ENCODE data around the gene PTPRT. TPM values are rescaled to one million over a fixed set of nuclear protein-coding genes. Genes with fewer than 3 reads are reported as not detected.

Gene PTPRT
- total and polyA plus RNA-seq, 2 of the 4 experiments (the other 2 are of a cell fraction): not detected

DNA sequence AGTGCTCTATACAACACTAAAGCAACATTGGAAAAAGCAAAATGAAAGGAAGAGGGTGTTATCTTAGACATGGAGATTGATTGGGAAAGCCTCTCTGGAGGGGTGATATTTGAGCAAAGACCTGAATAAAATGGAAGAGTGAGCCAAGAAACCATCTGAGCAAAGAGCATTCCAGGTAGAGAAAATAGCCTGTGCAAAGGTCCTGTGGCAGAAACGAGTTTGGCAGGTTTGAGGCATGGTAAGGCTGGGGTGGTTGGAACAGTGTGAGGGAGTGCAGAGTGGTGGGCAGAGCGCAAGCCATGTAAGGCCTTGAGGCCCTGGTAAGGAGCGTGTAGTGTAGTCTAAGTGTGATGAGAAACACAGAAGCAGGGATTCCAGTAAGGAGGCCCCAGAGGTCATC lies 40.0 kb upstream of the PTPRT start:
- TF ChIP-seq BHLHE40 (IDR thresholded peaks at IDR 0.05; ENCODE audit: low read depth, low read length) (no peak), CEBPB (IDR thresholded peaks at IDR 0.05; ENCODE audit: low read depth, low read length) (no peak), FOS (IDR thresholded peaks at IDR 0.05; ENCODE audit: low read depth, low read length) (no peak), POLR2A (IDR thresholded peaks at IDR 0.05; ENCODE audit: low read depth, low read length) (no peak), MAZ (IDR thresholded peaks at IDR 0.05; ENCODE audit: borderline replicate concordance, low read depth, low read length) (no peak), SMC3 (IDR thresholded peaks at IDR 0.05; ENCODE audit: low read depth, low read length) (no peak), CTCF (conservative IDR thresholded peaks at IDR 0.05; ENCODE audit: low read depth, low read length) (no peak)
- TF ChIP-seq, protein P1, sequence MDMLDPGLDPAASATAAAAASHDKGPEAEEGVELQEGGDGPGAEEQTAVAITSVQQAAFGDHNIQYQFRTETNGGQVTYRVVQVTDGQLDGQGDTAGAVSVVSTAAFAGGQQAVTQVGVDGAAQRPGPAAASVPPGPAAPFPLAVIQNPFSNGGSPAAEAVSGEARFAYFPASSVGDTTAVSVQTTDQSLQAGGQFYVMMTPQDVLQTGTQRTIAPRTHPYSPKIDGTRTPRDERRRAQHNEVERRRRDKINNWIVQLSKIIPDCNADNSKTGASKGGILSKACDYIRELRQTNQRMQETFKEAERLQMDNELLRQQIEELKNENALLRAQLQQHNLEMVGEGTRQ (IDR thresholded peaks at IDR 0.05; ENCODE audit: low read depth, low read length): no peak
- in situ Hi-C loops (cut with MboI; ENCODE audit: low sequenced_read_pairs): no loop called here
- H3K9me3 ChIP-seq (ENCODE audit: control insufficient read depth, insufficient read depth, low read length): 0 out of 2 replicates have a peak, but pooled peaks cover 4% of the 10 kb centered on the region

More for the DNA sequence above, 40.0 kb upstream of the PTPRT start:
- H4K20me1 ChIP-seq (ENCODE audit: insufficient read depth, low read length): no peaks in the 10 kb centered on the region
- POLR2A ChIA-PET (ENCODE audit: unreplicated experiment): no interaction called here
- H3K9ac ChIP-seq (ENCODE audit: low read depth, low read length): no peak overlapping the region
- no peaks in the 10 kb centered on the region for H3K9me1 ChIP-seq (ENCODE audit: insufficient read depth, low read length)
- WGBS, 2 experiments (ENCODE audit: extremely low coverage in 2 of 2, insufficient read length in 1 of 2): no CpG with 5 or more reads among the region's 3 CpGs
- H3K4me3 ChIP-seq (ENCODE audit: insufficient read depth, low read depth, low read length): no peak overlapping the region
- DNase-seq (no peak), ATAC-seq (ENCODE audit: low read depth) (no peak)
- no peaks in the 10 kb centered on the region for H3K27me3 ChIP-seq (ENCODE audit: control insufficient read depth, insufficient read depth, low read length)
- no peak overlapping the region for H3K56ac ChIP-seq (ENCODE audit: extremely low read depth, insufficient read depth, low read length)
- no peaks in the 10 kb centered on the region for H3K4me1 ChIP-seq (ENCODE audit: control insufficient read depth, insufficient read depth, low read length)
- no peak overlapping the region for H2BK120ac ChIP-seq (ENCODE audit: low read depth, low read length)
- H2BK5ac ChIP-seq (ENCODE audit: low read depth, low read length, poor library complexity, severe bottlenecking): no peak overlapping the region
- no peak overlapping the region for H2AK9ac ChIP-seq (replicated peaks; ENCODE audit: low read depth, low read length, poor library complexity)
- H3K4me2 ChIP-seq (ENCODE audit: low read depth, low read length): no peak overlapping the region
- intact Hi-C loops (cut with micrococcal nuclease) (no loop called here), dilution Hi-C loops (cut with HindIII; ENCODE audit: low sequenced_read_pairs, unreplicated experiment) (no loop called here)
- no peak overlapping the region for H3K27ac ChIP-seq (ENCODE audit: insufficient read depth, low read length)
- no peak overlapping the region for H4K91ac ChIP-seq (ENCODE audit: insufficient read depth, low read depth, low read length)
- no peak overlapping the region for H2AK5ac ChIP-seq (ENCODE audit: low read depth, low read length)
- no peaks in the 10 kb centered on the region for H3K79me1 ChIP-seq (ENCODE audit: low read depth in 1 of 2, low read length in 2 of 2)
- no TSS peak for BruUV-seq (replicated peaks)
- H4K8ac ChIP-seq (ENCODE audit: low read depth in 2 of 2, low read length in 2 of 2): no peak overlapping the region
- no peak overlapping the region for H3K14ac ChIP-seq (replicated peaks; ENCODE audit: low read depth, low read length)
- H2BK15ac ChIP-seq (ENCODE audit: low read depth, low read length): no peak overlapping the region
- H3K23ac ChIP-seq (ENCODE audit: low read depth, low read length): no peak overlapping the region
- CTCF ChIA-PET: no interaction called here
- no peak overlapping the region for H2AFZ ChIP-seq (replicated peaks; ENCODE audit: low read length, poor library complexity)
- H3K36me3 ChIP-seq (ENCODE audit: control insufficient read depth, insufficient read depth, low read length): no peaks in the 10 kb centered on the region
- H3K18ac ChIP-seq (ENCODE audit: low read depth, low read length): no peak overlapping the region
- no peak overlapping the region for H2BK20ac ChIP-seq (ENCODE audit: low read depth, low read length)
- no peak overlapping the region for H4K5ac ChIP-seq (ENCODE audit: low read depth, low read length)
- no peak overlapping the region for H3K4ac ChIP-seq (ENCODE audit: low read depth, low read length)

All from IMR-90 (cell line).